NCI-H1092 (cell line): ENCODE measurements around the gene DGKZ.
"Not testable (repeated sequence)": the region's sequence is repeated elsewhere in the genome, so short reads cannot be mapped to it uniquely, and the experiment has no call there.

ENCODE experiments used
- DNase-seq: peaks from one replicate; lab custom pipeline; 2025; lab: John Stamatoyannopoulos, UW

DGKZ gene, protein sequence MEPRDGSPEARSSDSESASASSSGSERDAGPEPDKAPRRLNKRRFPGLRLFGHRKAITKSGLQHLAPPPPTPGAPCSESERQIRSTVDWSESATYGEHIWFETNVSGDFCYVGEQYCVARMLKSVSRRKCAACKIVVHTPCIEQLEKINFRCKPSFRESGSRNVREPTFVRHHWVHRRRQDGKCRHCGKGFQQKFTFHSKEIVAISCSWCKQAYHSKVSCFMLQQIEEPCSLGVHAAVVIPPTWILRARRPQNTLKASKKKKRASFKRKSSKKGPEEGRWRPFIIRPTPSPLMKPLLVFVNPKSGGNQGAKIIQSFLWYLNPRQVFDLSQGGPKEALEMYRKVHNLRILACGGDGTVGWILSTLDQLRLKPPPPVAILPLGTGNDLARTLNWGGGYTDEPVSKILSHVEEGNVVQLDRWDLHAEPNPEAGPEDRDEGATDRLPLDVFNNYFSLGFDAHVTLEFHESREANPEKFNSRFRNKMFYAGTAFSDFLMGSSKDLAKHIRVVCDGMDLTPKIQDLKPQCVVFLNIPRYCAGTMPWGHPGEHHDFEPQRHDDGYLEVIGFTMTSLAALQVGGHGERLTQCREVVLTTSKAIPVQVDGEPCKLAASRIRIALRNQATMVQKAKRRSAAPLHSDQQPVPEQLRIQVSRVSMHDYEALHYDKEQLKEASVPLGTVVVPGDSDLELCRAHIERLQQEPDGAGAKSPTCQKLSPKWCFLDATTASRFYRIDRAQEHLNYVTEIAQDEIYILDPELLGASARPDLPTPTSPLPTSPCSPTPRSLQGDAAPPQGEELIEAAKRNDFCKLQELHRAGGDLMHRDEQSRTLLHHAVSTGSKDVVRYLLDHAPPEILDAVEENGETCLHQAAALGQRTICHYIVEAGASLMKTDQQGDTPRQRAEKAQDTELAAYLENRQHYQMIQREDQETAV

GRCh38 chr11:46346886-46347636 lies at the start of gene DGKZ:
DGKZ (plus strand) TSS chr11:46347463; CDS start chr11:46347660, 197 bp downstream.
- peak; percentile 70 for DNase-seq

GRCh38 chr11:46298699-46299433 lies 48.4 kb upstream of the DGKZ start:
- no peak for DNase-seq

DNA sequence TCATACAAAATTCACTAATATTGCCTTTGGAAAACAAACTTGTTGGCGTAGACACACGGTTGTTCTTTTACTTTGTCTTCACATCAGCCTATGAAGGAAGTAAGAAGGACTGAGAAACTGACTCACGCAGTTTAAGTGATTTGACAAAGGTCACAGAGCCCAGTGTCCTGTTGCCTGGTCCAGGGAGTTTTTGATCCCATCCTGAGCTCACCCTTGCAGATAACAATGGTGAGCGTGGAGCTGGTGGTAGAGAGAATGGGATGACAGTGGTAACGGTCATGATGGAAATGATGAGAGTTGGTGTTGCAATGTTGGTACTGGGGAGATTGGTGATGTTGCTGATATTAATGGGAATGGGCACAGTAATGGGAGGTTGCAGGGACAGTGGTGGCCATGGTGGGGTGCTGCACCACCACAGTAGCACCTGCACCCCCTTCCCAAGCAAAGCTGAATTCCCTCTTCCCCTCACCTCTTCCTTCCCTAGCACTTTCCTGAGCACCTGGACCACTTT lies 47.8 kb upstream of the DGKZ start:
- DNase-seq, result no peak

- DNase-seq, result no peak
Observed at GRCh38 chr11:46300270-46300669, 47.0 kb upstream of the DGKZ start.

GRCh38 chr11:46302866-46303265 lies 44.4 kb upstream of the DGKZ start:
- DNase-seq, result no peak

GRCh38 chr11:46304036-46304435 lies 43.2 kb upstream of the DGKZ start:
- DNase-seq, result not testable (repeated sequence)

DNA sequence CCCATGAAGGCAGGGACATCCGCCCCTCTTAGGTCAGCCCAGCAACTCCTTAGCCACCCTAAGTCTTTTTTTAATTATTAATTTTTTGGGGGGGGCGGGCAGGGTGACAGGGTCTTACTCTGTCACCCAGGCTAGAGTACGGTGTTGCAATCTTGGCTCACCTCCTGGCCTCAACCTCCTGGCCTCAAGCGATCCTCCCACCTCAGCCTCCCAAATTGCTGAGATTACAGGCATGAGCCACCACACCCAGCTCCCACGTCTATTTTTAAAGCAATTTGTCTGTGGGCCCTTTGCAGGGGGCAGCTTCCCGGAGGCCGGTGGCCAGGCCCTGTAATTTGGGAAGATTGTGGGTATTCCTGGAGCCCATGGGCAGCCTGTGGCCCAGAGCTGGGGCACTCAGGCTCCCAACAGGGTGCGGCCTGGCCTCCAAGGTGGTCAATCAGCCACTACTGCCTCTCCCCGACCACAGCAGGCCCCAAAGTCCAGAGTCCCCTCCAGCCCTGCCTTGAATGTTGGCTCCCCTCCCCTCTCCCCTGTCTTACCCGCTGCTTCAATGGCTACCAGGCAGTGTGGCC lies 42.6 kb upstream of the DGKZ start:
- DNase-seq, result no peak

GRCh38 chr11:46305295-46305694 lies 42.0 kb upstream of the DGKZ start:
- DNase-seq, result no peak

DNA sequence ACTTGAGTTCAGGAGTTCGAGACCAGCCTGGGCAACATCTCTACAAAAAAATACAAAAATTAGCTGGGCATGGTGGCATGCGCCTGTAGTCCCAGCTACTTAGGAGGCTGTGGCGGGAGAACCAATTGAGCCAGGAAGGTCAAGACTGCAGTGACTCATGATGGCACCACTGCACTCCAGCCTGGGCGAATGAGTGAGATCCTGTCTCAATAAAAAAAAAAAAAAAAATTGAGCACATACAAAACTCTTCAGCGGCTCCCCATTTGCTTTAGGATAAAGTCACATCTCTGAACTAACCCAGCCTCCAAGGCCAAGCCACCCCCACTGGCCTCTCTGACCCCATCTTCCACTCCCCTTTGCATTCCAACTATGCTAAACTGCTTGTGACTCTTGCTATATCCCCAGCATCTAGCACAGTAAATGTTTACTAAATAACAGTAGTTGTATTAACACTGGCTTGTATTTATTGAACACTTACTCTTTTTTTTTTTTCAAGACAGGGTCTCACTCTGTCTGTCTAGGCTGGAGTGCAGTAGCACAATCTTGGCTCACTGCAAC lies 40.9 kb upstream of the DGKZ start:
- DNase-seq, result no peak

DNA sequence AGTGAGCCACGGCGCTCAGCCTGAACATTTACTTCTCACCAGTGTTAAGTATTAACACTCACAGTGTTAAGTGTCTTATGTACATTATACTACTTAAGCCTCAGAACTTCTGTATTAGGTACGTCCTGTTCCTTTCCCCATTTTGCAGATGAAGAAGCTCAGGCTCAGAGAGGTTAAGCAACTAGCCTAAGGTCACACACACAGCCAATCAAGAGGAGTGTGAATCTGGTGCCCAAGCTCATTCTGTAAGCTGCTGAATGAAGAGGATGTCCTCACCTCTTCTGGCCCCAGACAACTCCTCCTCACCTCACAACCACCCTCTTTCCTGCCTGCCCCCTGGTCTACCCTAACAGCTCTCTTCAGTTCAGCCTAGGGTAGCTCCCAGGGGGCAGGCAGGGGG lies 39.9 kb upstream of the DGKZ start:
- no peak for DNase-seq

- no peak for DNase-seq
Observed at GRCh38 chr11:46307785-46308341, 39.4 kb upstream of the DGKZ start.

GRCh38 chr11:46308631-46309419 lies 38.4 kb upstream of the DGKZ start:
- peak; percentile 41 for DNase-seq

DNA sequence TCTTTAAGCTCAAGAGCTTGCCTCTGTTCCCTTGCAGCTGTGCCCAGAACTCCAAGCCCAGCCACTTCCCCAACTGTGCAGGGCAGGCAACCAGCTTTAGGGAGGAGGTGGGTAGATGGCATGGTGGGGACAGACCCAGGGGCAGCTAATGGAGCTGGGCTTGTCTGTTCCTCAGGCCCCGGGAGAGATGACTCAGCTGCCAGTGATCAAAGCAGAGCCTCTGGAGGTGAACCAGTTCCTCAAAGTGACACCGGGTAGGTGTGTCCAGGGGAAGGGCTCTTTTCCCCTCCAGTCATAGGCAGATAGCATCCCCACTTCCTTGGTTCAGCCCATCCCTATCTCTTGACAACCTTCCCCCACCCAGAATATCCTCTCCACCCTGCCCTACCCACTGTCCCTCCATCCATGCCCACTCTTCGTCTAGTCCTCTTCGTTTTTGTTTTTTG lies 37.4 kb upstream of the DGKZ start:
- DNase-seq, result no peak

GRCh38 chr11:46315033-46315738 lies 32.1 kb upstream of the DGKZ start:
- peak; percentile 64 for DNase-seq

- no peak for DNase-seq
Observed at GRCh38 chr11:46315783-46316563, 31.3 kb upstream of the DGKZ start.

DNA sequence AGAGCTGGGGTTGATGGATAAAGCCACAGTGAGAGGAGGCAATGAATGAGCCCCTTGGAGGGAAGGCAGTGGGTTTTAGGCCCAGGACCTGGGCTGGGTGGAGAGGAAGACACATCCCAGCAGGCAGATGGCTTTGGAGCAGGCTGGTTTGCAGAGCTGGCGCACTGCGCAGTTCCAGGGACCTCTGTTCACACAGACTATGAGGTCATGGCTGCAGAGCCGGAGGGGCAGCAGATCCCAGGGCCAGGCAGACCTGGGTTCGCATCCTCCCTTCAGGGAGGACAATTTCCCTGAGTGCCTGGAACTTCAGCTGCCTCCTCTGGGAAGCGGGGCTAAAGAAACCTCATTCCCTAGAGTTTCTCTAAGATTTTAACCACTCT lies 28.2 kb upstream of the DGKZ start:
- no peak for DNase-seq

DNA sequence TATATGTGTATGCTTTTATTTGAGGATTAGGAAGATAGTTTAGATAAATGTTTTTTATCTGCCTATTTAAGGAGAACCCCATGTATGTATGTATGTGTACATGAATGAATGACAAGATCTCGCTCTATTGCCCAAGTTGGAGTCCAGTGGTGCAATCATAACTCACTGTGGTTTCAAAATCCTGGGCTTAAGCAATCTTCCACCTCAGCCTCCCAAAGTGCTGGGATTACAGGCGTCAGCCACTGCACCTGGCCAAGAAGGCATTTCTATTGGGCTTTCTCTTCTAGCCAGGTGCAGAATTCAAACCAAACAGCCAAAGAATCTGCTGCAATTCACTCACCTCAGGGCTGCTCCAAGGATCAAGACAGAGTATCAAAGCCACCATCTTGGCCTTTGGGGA lies 25.5 kb upstream of the DGKZ start:
- no peak for DNase-seq

DNA sequence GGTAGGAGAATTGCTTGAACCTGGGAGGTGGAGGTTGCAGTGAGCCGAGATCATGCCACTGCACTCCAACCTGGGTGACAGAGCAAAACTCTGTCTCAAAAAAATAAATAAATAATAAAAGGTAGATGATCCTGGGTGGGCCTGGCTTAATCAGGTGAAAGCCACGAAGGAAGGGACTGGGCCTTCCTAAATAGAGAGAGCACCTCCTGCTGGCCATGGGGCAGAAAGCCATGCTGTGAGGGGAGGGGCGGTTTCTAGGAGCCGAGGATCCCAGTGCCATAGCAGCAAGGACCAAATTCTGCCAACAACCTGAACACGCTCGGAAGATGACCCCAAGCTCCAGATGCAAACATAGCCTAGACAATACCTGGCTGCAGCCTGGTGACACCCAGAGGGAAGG lies 24.5 kb upstream of the DGKZ start:
- DNase-seq, result no peak
